ENCODE results near the gene DIO1.
"Not testable (repeated sequence)": the region's sequence is repeated elsewhere in the genome, so short reads cannot be mapped to it uniquely, and the experiment has no call there.

The DIO1 gene

GRCh38 chr1:53893999-53894636 lies at the start of gene DIO1:
Gene DIO1, plus strand, starts transcription at chr1:53894187. Its CDS starts 24 bp downstream, at chr1:53894211.
- no peak for DNase-seq

GRCh38 chr1:53847980-53848379 lies 46.0 kb upstream of the DIO1 start:
- DNase-seq: no peak

- DNase-seq: no peak
These were observed 43.8 kb upstream of the DIO1 start for GRCh38 chr1:53850082-53850673.

GRCh38 chr1:53851571-53852285 lies 42.3 kb upstream of the DIO1 start:
- no peak for DNase-seq

GRCh38 chr1:53860967-53861411 lies 33.0 kb upstream of the DIO1 start:
- no peak for DNase-seq

GRCh38 chr1:53862507-53862906 lies 31.5 kb upstream of the DIO1 start:
- DNase-seq: no peak

GRCh38 chr1:53868565-53868964 lies 25.4 kb upstream of the DIO1 start:
- DNase-seq: no peak

GRCh38 chr1:53869454-53870117 lies 24.4 kb upstream of the DIO1 start:
- no peak for DNase-seq

GRCh38 chr1:53871221-53871620 lies 22.8 kb upstream of the DIO1 start:
- DNase-seq: no peak

GRCh38 chr1:53871773-53872484 lies 22.1 kb upstream of the DIO1 start:
- no peak for DNase-seq

GRCh38 chr1:53875150-53875549 lies 18.8 kb upstream of the DIO1 start:
- DNase-seq: not testable (repeated sequence)

GRCh38 chr1:53878492-53879105 lies 15.4 kb upstream of the DIO1 start:
- no peak for DNase-seq

GRCh38 chr1:53881853-53882252 lies 12.1 kb upstream of the DIO1 start:
- not testable (repeated sequence) for DNase-seq

- DNase-seq: not testable (repeated sequence)
These were observed 10.4 kb upstream of the DIO1 start for GRCh38 chr1:53883600-53883999.

- DNase-seq: no peak
These were observed 5.3 kb upstream of the DIO1 start for GRCh38 chr1:53888681-53889080.

GRCh38 chr1:53889304-53890298 lies 4.4 kb upstream of the DIO1 start, which contains the start of gene YIPF1:
Gene YIPF1, minus strand, starts transcription at chr1:53889797. Its CDS starts 860 bp downstream, at chr1:53888937.
- peak; percentile 47 to 78 for DNase-seq

GRCh38 chr1:53890522-53890941 lies 3.5 kb upstream of the DIO1 start:
- DNase-seq: no peak

- no peak for DNase-seq
These were observed 3.0 kb upstream of the DIO1 start for GRCh38 chr1:53891018-53891417.

GRCh38 chr1:53891678-53892077 lies 2.3 kb upstream of the DIO1 start:
- DNase-seq: no peak

GRCh38 chr1:53892911-53893310 lies 1.1 kb upstream of the DIO1 start:
- no peak for DNase-seq

- DNase-seq: no peak
These were observed 657 bp downstream of the DIO1 start for GRCh38 chr1:53894644-53895043.
